Endothelial cell of umbilical vein (primary cell): Measurements from ENCODE around the gene STK10. TPM values are rescaled to one million over a fixed set of nuclear protein-coding genes. Genes with fewer than 3 reads are reported as not detected.

Source experiments
- BruUV-seq: library from RNA; stranded (reverse); fragments of 400-500 nt; replicated peaks from 2 replicates; lab custom pipeline; 2021; lab: Mats Ljungman, UMichigan
- CTCF ChIA-PET: fragments of 300-600, 350-600 bp; sonication (Branson Sonifier 250); formaldehyde crosslinking; loops from one replicate; lab custom pipeline; 2021; ENCODE audit warnings: antibody characterized with exemption, inconsistent platforms; lab: Charles Lee
- POLR2A ChIA-PET: fragments of 300-600, 350-600 bp; sonication (Branson Sonifier 250); formaldehyde crosslinking; loops from one replicate; lab custom pipeline; 2021; ENCODE audit warnings: antibody characterized with exemption, inconsistent platforms; lab: Charles Lee
- DNase-seq: peaks from one replicate; pipeline ENCODE4 v3.0.0-alpha.2; 2011; ENCODE audit warnings: low read depth, low spot score
- FAIRE-seq: peaks from 2 replicates; lab custom pipeline; 2011; peaks lifted over from hg19 to GRCh38; lab: Jason Lieb, UNC
- H2AFZ ChIP-seq: 2 replicates; pipeline ENCODE4 v1.6.0; 2012; ENCODE audit warnings: low read depth, low read length, control low read depth, inconsistent platforms
- H3K27ac ChIP-seq: 2 replicates; pipeline ENCODE4 v1.5.1; 2011; ENCODE audit warnings: low read depth, mild to moderate bottlenecking, control low read depth, low read length, moderate library complexity; ENCODE audit not compliant: insufficient read depth
- H3K27me3 ChIP-seq, 2 experiments: 2 replicates each; pipeline versions ENCODE4 v1.6.0 to v1.6.1; 2011; ENCODE audit warnings: low read length in 2 of 2, mixed read lengths in 1 of 2; ENCODE audit not compliant: control insufficient read depth in 2 of 2, insufficient read depth in 2 of 2
- H3K36me3 ChIP-seq, 2 experiments: 2 replicates in 1 of 2; 3 replicates in 1 of 2; pipeline ENCODE4 v1.5.1; 2011; ENCODE audit warnings: low read length in 2 of 2, mild to moderate bottlenecking in 1 of 2, moderate library complexity in 1 of 2; ENCODE audit not compliant: control insufficient read depth in 2 of 2, insufficient read depth in 2 of 2; ENCODE audit errors: extremely low read depth in 1 of 2
- H3K4me1 ChIP-seq: 3 replicates; pipeline ENCODE4 v1.5.1; 2011; ENCODE audit warnings: mild to moderate bottlenecking, low read length; ENCODE audit not compliant: control insufficient read depth, insufficient read depth; ENCODE audit errors: extremely low read depth
- H3K4me2 ChIP-seq: 2 replicates; pipeline ENCODE4 v1.6.1; 2011; ENCODE audit warnings: low read length, control low read depth, mixed read lengths; ENCODE audit not compliant: insufficient read depth
- H3K4me3 ChIP-seq, 3 experiments: fragments of 200-600 bp in 1 of 3; sonication (generic), shearing (Covaris generic) in 1 of 3; replicated peaks in 1 of 3; 2 replicates each; pipeline ENCODE4 v1.5.1; 2011 to 2016; ENCODE audit warnings: control low read depth in 3 of 3, low read length in 3 of 3, mild to moderate bottlenecking in 2 of 3, inconsistent platforms in 1 of 3, low read depth in 1 of 3, moderate library complexity in 1 of 3; ENCODE audit not compliant: insufficient read depth in 1 of 3
- H3K79me2 ChIP-seq: 2 replicates; pipeline ENCODE4 v1.6.0; 2012; ENCODE audit warnings: low read length, inconsistent platforms; ENCODE audit not compliant: control insufficient read depth, insufficient read depth
- H3K9ac ChIP-seq: replicated peaks from 2 replicates; pipeline ENCODE3; 2011; ENCODE audit warnings: low read length, control low read depth; ENCODE audit not compliant: insufficient read depth; ENCODE audit errors: extremely low read depth
- H3K9me1 ChIP-seq: replicated peaks from 3 replicates; pipeline ENCODE4 v1.6.0; 2011; ENCODE audit warnings: mild to moderate bottlenecking, low read length; ENCODE audit not compliant: control insufficient read depth, insufficient read depth; ENCODE audit errors: extremely low read depth
- H3K9me3 ChIP-seq: replicated peaks from 2 replicates; pipeline ENCODE4 v1.5.1; 2012; ENCODE audit warnings: low read length, inconsistent platforms; ENCODE audit not compliant: control insufficient read depth, insufficient read depth
- H4K20me1 ChIP-seq: replicated peaks from 2 replicates; pipeline ENCODE3; 2011; ENCODE audit warnings: mild to moderate bottlenecking, low read length; ENCODE audit not compliant: control insufficient read depth, insufficient read depth; ENCODE audit errors: extremely low read depth
- CTCF ChIP-seq, 2 donors: IDR thresholded peaks; 1 replicate in 1 of 2; 2 replicates in 1 of 2; pipeline ENCODE4 v1.5.1; 2011; ENCODE audit warnings: low read length in 2 of 2, mild to moderate bottlenecking in 2 of 2, moderate library complexity in 2 of 2, control low read depth in 1 of 2, inconsistent platforms in 1 of 2, low read depth in 1 of 2; ENCODE audit not compliant: insufficient read depth in 1 of 2; ENCODE audit errors: extremely low read depth in 1 of 2
- EZH2 ChIP-seq: IDR thresholded peaks from 2 replicates; pipeline ENCODE4 v1.6.1; 2012; ENCODE audit warnings: borderline replicate concordance, low read depth, mild to moderate bottlenecking, moderate library complexity, low read length, inconsistent platforms; ENCODE audit not compliant: severe bottlenecking
- FOS ChIP-seq: IDR thresholded peaks from 2 replicates; pipeline ENCODE4 v1.6.1; 2011; ENCODE audit warnings: mild to moderate bottlenecking, low read length, moderate library complexity, borderline replicate concordance; ENCODE audit not compliant: insufficient read depth
- GATA2 ChIP-seq: IDR thresholded peaks from 2 replicates; pipeline ENCODE4 v1.7.0; 2011; ENCODE audit warnings: low read depth, mild to moderate bottlenecking, moderate library complexity, mixed read lengths, low read length; ENCODE audit not compliant: insufficient read length, insufficient read depth
- JUN ChIP-seq: IDR thresholded peaks from 2 replicates; pipeline ENCODE4 v1.6.1; 2011; ENCODE audit warnings: borderline replicate concordance, low read depth; ENCODE audit not compliant: insufficient read length, insufficient read depth
- MYC ChIP-seq: IDR thresholded peaks from one replicate; pipeline ENCODE4 v1.6.1; 2011; ENCODE audit warnings: mild to moderate bottlenecking, low read depth, low read length
- POLR2A ChIP-seq: IDR thresholded peaks from 2 replicates; pipeline ENCODE4 v1.6.1; 2012; ENCODE audit warnings: low read depth, mild to moderate bottlenecking, control low read depth, low read length
- POLR2AphosphoS5 ChIP-seq: IDR thresholded peaks from 2 replicates; pipeline ENCODE4 v1.6.1; 2012; ENCODE audit warnings: low read depth, mild to moderate bottlenecking, control low read depth, low read length, moderate library complexity; ENCODE audit not compliant: insufficient read depth
- dilution Hi-C: fragments of 300-500 bp; cut with MboI; formaldehyde crosslinking; loops from one replicate; pipeline ENCODE4 v1.15.0; 2019; ENCODE audit warnings: low sequenced_read_pairs; ENCODE audit not compliant: extremely low pct_ligation_motif_present
- intact Hi-C: fragments of 100-400 bp; cut with micrococcal nuclease; formaldehyde crosslinking; loops from one replicate; pipeline ENCODE4 v1.10.0; 2022
- polyA plus RNA-seq, 4 experiments: library from polyadenylated mRNA; depleted of rRNA in 3 of 4; stranded (reverse) in 3 of 4; unstranded in 1 of 4; fragments of >200 nt; gene quantifications; 2 replicates each; pipeline versions ENCODE4 v1.2.1 to v1.2.3, GENCODE V29; 2011 to 2012; ENCODE audit warnings: missing spikeins in 1 of 4
- total RNA-seq: library from RNA; stranded (reverse); gene quantifications from 2 replicates; pipeline ENCODE4 v1.2.3, GENCODE V29; 2021
- TF ChIP-seq, protein P1 (sequence below): IDR thresholded peaks from 2 replicates; pipeline ENCODE4 v1.6.1; 2011; ENCODE audit not compliant: insufficient read depth, insufficient read length

Gene STK10
- total and polyA plus RNA-seq, 2 donors (not counting 3 experiments of a cell fraction or from before 2014, with no cell fraction given) = 16.9 to 47.2 TPM

GRCh38 chr5:172151661-172152210 is 36.3 kb downstream of the STK10 start:
- Histone ChIP-seq H3K9me1 (no peaks in the 10 kb centered on the region), H3K36me3 (peaks cover 0 to 5% of the 10 kb centered on the region in 2 experiments), H4K20me1 (no peaks in the 10 kb centered on the region), H3K27me3 (no peaks in the 10 kb centered on the region), H3K27ac (no peak overlapping the region), H3K4me3 (no peak overlapping the region), H3K79me2 (no peaks in the 10 kb centered on the region), H3K9ac (no peak overlapping the region), H2AFZ (no peak overlapping the region), H3K9me3 (no peaks in the 10 kb centered on the region), H3K4me1 (peaks cover 10% of the 10 kb centered on the region), H3K4me2 (no peak overlapping the region)
- CTCF ChIA-PET = interaction anchor here (1.6 kb wide), 1 partner anchor 37 kb away, joined by 9 read pairs; the partner anchor contains the start of gene STK10
- dilution Hi-C loops = no loop called here
- intact Hi-C loops = no loop called here
- POLR2A ChIA-PET = no interaction called here
- DNase-seq (no peak), FAIRE-seq (no peak)
- TF ChIP-seq GATA2 (no peak), CTCF (IDR thresholded peaks at IDR 0.05; ENCODE audit: extremely low read depth in 1 of 2, insufficient read depth in 1 of 2, low read depth in 1 of 2, low read length in 2 of 2) (no peak), POLR2A (no peak), POLR2AphosphoS5 (no peak), JUN (no peak), FOS (no peak), EZH2 (no peak), MYC (no peak)
- TF ChIP-seq, protein P1, sequence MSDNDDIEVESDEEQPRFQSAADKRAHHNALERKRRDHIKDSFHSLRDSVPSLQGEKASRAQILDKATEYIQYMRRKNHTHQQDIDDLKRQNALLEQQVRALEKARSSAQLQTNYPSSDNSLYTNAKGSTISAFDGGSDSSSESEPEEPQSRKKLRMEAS = no peak
- BruUV-seq = no TSS peak
